ENCODE data around the gene MYO15A. TPM values are rescaled to one million over a fixed set of nuclear protein-coding genes. Genes with fewer than 3 reads are reported as not detected.

Gene MYO15A
- total RNA-seq, 2 donors from 2014 or later, result 1.7 to 2.4 TPM

- 97 to 98% methylated on average over 3 of the region's 3 CpGs for WGBS, 2 experiments (ENCODE audit: insufficient coverage in 1 of 2, insufficient read length in 1 of 2)
- no peak overlapping the region for H3K9ac ChIP-seq (ENCODE audit: extremely low read depth, low read length, poor library complexity, severe bottlenecking)
- Mint-ChIP-seq H3K27ac (no peak overlapping the region), H3K4me1 (peaks cover 5% of the 10 kb centered on the region), H3K36me3 (ENCODE audit: low read depth) (no peaks in the 10 kb centered on the region), H3K9me3 (no peaks in the 10 kb centered on the region), H3K27me3 (ENCODE audit: insufficient read depth) (peaks cover 10% of the 10 kb centered on the region), H3K4me3 (no peak overlapping the region)
- H3K27ac ChIP-seq (ENCODE audit: low read depth, low read length), result no peak overlapping the region
- no peaks in the 10 kb centered on the region for H3K36me3 ChIP-seq (ENCODE audit: control insufficient read depth, insufficient read depth, low read length)
- no peak for DNase-seq
- no peaks in the 10 kb centered on the region for H3K27me3 ChIP-seq (ENCODE audit: control insufficient read depth, insufficient read depth, low read length, poor library complexity, severe bottlenecking)
- H3K4me3 ChIP-seq (ENCODE audit: low read length), result no peak overlapping the region
- no peak for TF ChIP-seq CTCF (conservative IDR thresholded peaks at IDR 0.05)
- peaks cover 4% of the 10 kb centered on the region for H3K4me1 ChIP-seq (ENCODE audit: control insufficient read depth, insufficient read depth, low read length)
- H3K9me3 ChIP-seq (ENCODE audit: control insufficient read depth, low read length), result no peaks in the 10 kb centered on the region
Measured at GRCh38 chr17:18142417-18142816, 33.9 kb downstream of the MYO15A start.

- Mint-ChIP-seq H3K4me3 (no peak overlapping the region), H3K27ac (peak overlapping the region; percentile 79), H3K9me3 (no peaks in the 10 kb centered on the region), H3K36me3 (ENCODE audit: low read depth) (no peaks in the 10 kb centered on the region), H3K4me1 (peaks cover 5% of the 10 kb centered on the region), H3K27me3 (ENCODE audit: insufficient read depth) (peaks cover 10% of the 10 kb centered on the region)
- Histone ChIP-seq H3K9me3 (ENCODE audit: control insufficient read depth, low read length) (no peaks in the 10 kb centered on the region), H3K4me3 (ENCODE audit: low read length) (no peak overlapping the region), H3K36me3 (ENCODE audit: control insufficient read depth, insufficient read depth, low read length) (no peaks in the 10 kb centered on the region), H3K9ac (ENCODE audit: extremely low read depth, low read length, poor library complexity, severe bottlenecking) (no peak overlapping the region), H3K4me1 (ENCODE audit: control insufficient read depth, insufficient read depth, low read length) (peaks cover 4% of the 10 kb centered on the region), H3K27ac (ENCODE audit: low read depth, low read length) (no peak overlapping the region), H3K27me3 (ENCODE audit: control insufficient read depth, insufficient read depth, low read length, poor library complexity, severe bottlenecking) (no peaks in the 10 kb centered on the region)
- peak; percentile 86 for TF ChIP-seq CTCF (conservative IDR thresholded peaks at IDR 0.05)
- DNase-seq, result peak; percentile 95
- WGBS, 2 experiments (ENCODE audit: insufficient coverage in 1 of 2, insufficient read length in 1 of 2), result 64 to 74% methylated on average over 9 to 18 of the region's 18 CpGs
Measured at GRCh38 chr17:18143044-18143936, 34.7 kb downstream of the MYO15A start.

GRCh38 chr17:18144261-18144660 lies 35.7 kb downstream of the MYO15A start:
- H3K4me3 ChIP-seq (ENCODE audit: low read length), result no peak overlapping the region
- H3K27ac ChIP-seq (ENCODE audit: low read depth, low read length), result no peak overlapping the region
- no peaks in the 10 kb centered on the region for H3K9me3 ChIP-seq (ENCODE audit: control insufficient read depth, low read length)
- no peak overlapping the region for H3K9ac ChIP-seq (ENCODE audit: extremely low read depth, low read length, poor library complexity, severe bottlenecking)
- Mint-ChIP-seq H3K27me3 (ENCODE audit: insufficient read depth) (peaks cover 12% of the 10 kb centered on the region), H3K36me3 (ENCODE audit: low read depth) (no peaks in the 10 kb centered on the region), H3K27ac (no peak overlapping the region), H3K4me1 (peaks cover 5% of the 10 kb centered on the region), H3K9me3 (no peaks in the 10 kb centered on the region), H3K4me3 (no peak overlapping the region)
- no peaks in the 10 kb centered on the region for H3K27me3 ChIP-seq (ENCODE audit: control insufficient read depth, insufficient read depth, low read length, poor library complexity, severe bottlenecking)
- H3K36me3 ChIP-seq (ENCODE audit: control insufficient read depth, insufficient read depth, low read length), result no peaks in the 10 kb centered on the region
- DNase-seq, result no peak
- 92 to 100% methylated on average over 1 to 4 of the region's 4 CpGs for WGBS, 2 experiments (ENCODE audit: insufficient coverage in 1 of 2, insufficient read length in 1 of 2)
- peaks cover 4% of the 10 kb centered on the region for H3K4me1 ChIP-seq (ENCODE audit: control insufficient read depth, insufficient read depth, low read length)
- no peak for TF ChIP-seq CTCF (conservative IDR thresholded peaks at IDR 0.05)

All from endodermal cell (in vitro differentiated cells).